Measurements from ENCODE around the gene WFDC6.

The WFDC6 gene

GRCh38 chr20:45518282-45518681 lies 21.0 kb downstream of the WFDC6 start:
- Histone ChIP-seq H3K4me1 (ENCODE audit: low read depth, poor library complexity, severe bottlenecking) (no peaks in the 10 kb centered on the region), H3K27ac (no peak overlapping the region), H3K4me3 (IDR thresholded peaks at IDR 0.05; ENCODE audit: insufficient read depth, low read depth, low read length) (no peak overlapping the region), H3K4me2 (no peak overlapping the region), H4K20me1 (ENCODE audit: insufficient read depth) (no peaks in the 10 kb centered on the region), H2AFZ (ENCODE audit: low read depth) (no peak overlapping the region), H3K36me3 (ENCODE audit: insufficient read depth) (no peaks in the 10 kb centered on the region), H3K79me2 (ENCODE audit: insufficient read depth, low read depth) (no peaks in the 10 kb centered on the region), H3K27me3 (ENCODE audit: insufficient read depth, low read depth) (no peaks in the 10 kb centered on the region), H3K9ac (no peak overlapping the region)
- no peak for TF ChIP-seq CTCF (conservative IDR thresholded peaks at IDR 0.05; ENCODE audit: low read depth, low read length)

DNA sequence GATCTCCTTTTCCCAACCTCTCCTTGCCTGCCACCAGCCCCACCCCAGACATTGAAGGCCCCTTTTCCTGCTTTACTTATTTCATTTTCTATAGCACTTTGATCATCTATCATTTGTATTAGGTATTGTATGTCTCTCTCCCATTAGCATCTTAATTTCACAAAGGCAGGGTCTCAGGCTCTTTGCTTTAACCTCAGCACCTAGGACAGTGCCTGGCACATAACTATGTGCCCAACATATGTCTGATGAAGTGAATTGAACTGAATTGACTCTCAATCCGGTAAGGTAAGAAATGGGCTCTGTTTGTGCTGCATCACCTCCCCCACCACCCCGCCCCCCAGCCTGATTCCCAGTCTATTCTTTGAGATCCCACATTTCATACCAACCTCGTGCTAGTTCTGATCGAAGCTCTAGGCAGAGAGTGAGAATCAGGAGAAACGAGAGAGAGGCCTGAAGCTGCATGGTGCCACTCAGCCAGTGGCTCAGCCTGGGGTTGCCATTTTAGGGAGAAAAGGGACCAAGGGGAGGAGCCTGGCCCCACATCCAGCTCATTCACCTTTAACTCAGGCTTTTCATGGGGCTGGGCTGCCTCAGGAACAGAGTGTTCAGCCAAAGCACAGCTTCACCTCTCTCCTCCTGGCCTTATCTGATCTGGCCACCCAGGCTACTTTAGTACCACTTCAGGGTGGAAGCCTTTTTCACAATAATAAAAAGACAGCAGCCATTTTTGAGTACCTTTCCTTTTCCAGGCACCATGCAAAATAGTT lies 24.0 kb downstream of the WFDC6 start, which contains the start of gene SPINT3:
SPINT3 (minus strand) TSS at position 476 of the 767 bp plus-strand sequence; CDS start at position 462, 14 bp downstream.
- Histone ChIP-seq H3K79me2 (ENCODE audit: insufficient read depth, low read depth) (no peaks in the 10 kb centered on the region), H4K20me1 (ENCODE audit: insufficient read depth) (no peaks in the 10 kb centered on the region), H3K27ac (no peak within 1 kb of the TSS), H3K9ac (no peak within 1 kb of the TSS), H3K4me2 (no peak within 1 kb of the TSS), H3K4me1 (ENCODE audit: low read depth, poor library complexity, severe bottlenecking) (no peaks in the 10 kb centered on the region), H2AFZ (ENCODE audit: low read depth) (no peak within 1 kb of the TSS), H3K27me3 (ENCODE audit: insufficient read depth, low read depth) (no peaks in the 10 kb centered on the region), H3K36me3 (ENCODE audit: insufficient read depth) (no peaks in the 10 kb centered on the region), H3K4me3 (IDR thresholded peaks at IDR 0.05; ENCODE audit: insufficient read depth, low read depth, low read length) (no peak within 1 kb of the TSS)
- TF ChIP-seq CTCF (conservative IDR thresholded peaks at IDR 0.05; ENCODE audit: low read depth, low read length): no peak

DNA sequence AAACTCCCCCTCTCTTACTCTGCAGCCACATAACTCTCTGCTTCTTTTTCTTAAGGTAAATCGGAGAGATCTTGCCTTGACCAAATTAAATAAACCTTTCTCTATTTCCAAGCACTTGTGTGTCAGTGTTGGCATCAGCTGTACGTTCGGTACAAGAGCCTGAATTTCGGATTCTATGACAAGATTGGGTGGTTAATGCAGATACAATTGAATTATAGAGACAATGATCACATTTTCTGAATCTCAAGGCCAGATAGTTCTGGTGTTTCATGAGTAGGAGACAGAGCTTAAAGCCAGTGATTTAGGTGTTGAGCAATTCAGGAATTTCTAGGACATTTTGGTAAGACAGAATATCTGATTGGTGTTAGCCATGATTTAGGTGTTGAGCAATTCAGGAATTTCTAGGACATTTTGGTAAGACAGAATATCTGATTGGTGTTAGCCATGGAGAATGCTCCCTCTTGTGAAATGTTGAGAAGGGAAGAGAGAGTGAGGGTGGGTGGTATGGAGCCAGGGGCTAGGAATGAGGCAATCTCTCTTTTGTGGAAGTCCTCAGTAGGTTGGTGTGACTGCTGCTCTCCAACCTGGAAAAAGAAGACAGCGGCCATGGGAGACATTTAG lies 28.9 kb downstream of the WFDC6 start:
- H3K4me2 ChIP-seq: no peak overlapping the region
- no peaks in the 10 kb centered on the region for H3K79me2 ChIP-seq (ENCODE audit: insufficient read depth, low read depth)
- no peak overlapping the region for H3K4me3 ChIP-seq (IDR thresholded peaks at IDR 0.05; ENCODE audit: insufficient read depth, low read depth, low read length)
- H3K36me3 ChIP-seq (ENCODE audit: insufficient read depth): no peaks in the 10 kb centered on the region
- peaks cover 38% of the 10 kb centered on the region for H3K4me1 ChIP-seq (ENCODE audit: low read depth, poor library complexity, severe bottlenecking)
- H2AFZ ChIP-seq (ENCODE audit: low read depth): no peak overlapping the region
- no peak for TF ChIP-seq CTCF (conservative IDR thresholded peaks at IDR 0.05; ENCODE audit: low read depth, low read length)
- H3K9ac ChIP-seq: no peak overlapping the region
- H4K20me1 ChIP-seq (ENCODE audit: insufficient read depth): no peaks in the 10 kb centered on the region
- H3K27ac ChIP-seq: no peak overlapping the region
- no peaks in the 10 kb centered on the region for H3K27me3 ChIP-seq (ENCODE audit: insufficient read depth, low read depth)

DNA sequence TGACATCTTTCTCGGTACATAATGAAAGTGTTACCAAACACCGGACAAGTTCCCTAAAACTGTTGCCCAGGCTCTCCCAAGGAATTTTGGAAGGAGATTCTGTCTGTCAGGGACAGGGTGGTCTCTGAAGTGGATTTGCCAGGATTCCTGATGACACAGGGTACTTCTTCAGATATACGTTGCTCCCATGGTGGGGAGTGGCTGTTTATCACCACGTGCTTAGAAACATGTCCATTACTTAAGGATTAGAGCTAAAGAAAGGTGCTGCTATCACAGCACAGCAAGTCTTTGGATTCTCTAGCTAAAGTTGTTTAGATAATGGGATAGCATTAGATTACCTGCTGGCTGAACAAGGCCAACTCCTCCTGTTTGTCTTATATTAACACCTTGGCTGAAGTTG lies 30.2 kb downstream of the WFDC6 start:
- H3K4me3 ChIP-seq (IDR thresholded peaks at IDR 0.05; ENCODE audit: insufficient read depth, low read depth, low read length): no peak overlapping the region
- no peaks in the 10 kb centered on the region for H3K79me2 ChIP-seq (ENCODE audit: insufficient read depth, low read depth)
- H3K27ac ChIP-seq: no peak overlapping the region
- no peaks in the 10 kb centered on the region for H3K27me3 ChIP-seq (ENCODE audit: insufficient read depth, low read depth)
- H3K4me1 ChIP-seq (ENCODE audit: low read depth, poor library complexity, severe bottlenecking): peaks cover 38% of the 10 kb centered on the region
- no peak for TF ChIP-seq CTCF (conservative IDR thresholded peaks at IDR 0.05; ENCODE audit: low read depth, low read length)
- no peak overlapping the region; the same call in 1 of the 2 replicates for H3K4me2 ChIP-seq
- H4K20me1 ChIP-seq (ENCODE audit: insufficient read depth): no peaks in the 10 kb centered on the region
- no peak overlapping the region for H3K9ac ChIP-seq
- no peak overlapping the region for H2AFZ ChIP-seq (ENCODE audit: low read depth)
- H3K36me3 ChIP-seq (ENCODE audit: insufficient read depth): no peaks in the 10 kb centered on the region
